HUES48 (cell line): ENCODE measurements around the gene ALB.
"Not testable (repeated sequence)": the region's sequence is repeated elsewhere in the genome, so short reads cannot be mapped to it uniquely, and the experiment has no call there.

ENCODE experiments used
- H3K27ac ChIP-seq: one replicate; pipeline ENCODE4 v1.7.0; 2013; ENCODE audit warnings: low read depth, low read length, inconsistent platforms
- H3K27me3 ChIP-seq: 2 replicates; pipeline ENCODE4 v1.6.1; 2013; ENCODE audit warnings: mild to moderate bottlenecking, low read length; ENCODE audit not compliant: control insufficient read depth, insufficient read depth
- H3K36me3 ChIP-seq: 2 replicates; pipeline ENCODE4 v1.6.1; 2013; ENCODE audit warnings: low read length; ENCODE audit not compliant: control insufficient read depth, insufficient read depth
- H3K4me1 ChIP-seq: 2 replicates; pipeline ENCODE4 v1.6.1; 2013; ENCODE audit warnings: mild to moderate bottlenecking, low read length; ENCODE audit not compliant: control insufficient read depth, insufficient read depth
- H3K4me3 ChIP-seq: 2 replicates; pipeline ENCODE4 v1.5.1; 2013; ENCODE audit warnings: mild to moderate bottlenecking, low read depth, low read length
- H3K9ac ChIP-seq: 2 replicates; pipeline ENCODE4 v1.6.1; 2013; ENCODE audit warnings: mild to moderate bottlenecking, low read depth, low read length, moderate library complexity
- H3K9me3 ChIP-seq: 2 replicates; pipeline ENCODE4 v1.6.1; 2013; ENCODE audit warnings: low read length; ENCODE audit not compliant: control insufficient read depth, insufficient read depth

The ALB gene

GRCh38 chr4:73388887-73389286 is 15.2 kb upstream of the ALB start:
- H3K27me3 ChIP-seq, result no peaks in the 10 kb centered on the region
- no peak overlapping the region for H3K27ac ChIP-seq
- no peaks in the 10 kb centered on the region for H3K36me3 ChIP-seq
- no peak overlapping the region for H3K4me3 ChIP-seq
- no peak overlapping the region for H3K9ac ChIP-seq
- H3K4me1 ChIP-seq, result no peaks in the 10 kb centered on the region
- no peaks in the 10 kb centered on the region for H3K9me3 ChIP-seq

GRCh38 chr4:73389663-73390062 is 14.4 kb upstream of the ALB start:
- not testable (repeated sequence) for H3K9ac ChIP-seq, H3K27me3 ChIP-seq, H3K4me1 ChIP-seq, H3K4me3 ChIP-seq, H3K9me3 ChIP-seq, H3K27ac ChIP-seq, H3K36me3 ChIP-seq

- no peak overlapping the region for H3K27ac ChIP-seq
- H3K4me3 ChIP-seq, result no peak overlapping the region
- H3K9me3 ChIP-seq, result no peaks in the 10 kb centered on the region
- no peaks in the 10 kb centered on the region for H3K27me3 ChIP-seq
- no peaks in the 10 kb centered on the region for H3K4me1 ChIP-seq
- no peak overlapping the region for H3K9ac ChIP-seq
- H3K36me3 ChIP-seq, result no peaks in the 10 kb centered on the region
These were observed 12.3 kb upstream of the ALB start for GRCh38 chr4:73391774-73392173.

GRCh38 chr4:73392936-73393335 is 11.2 kb upstream of the ALB start:
- Histone ChIP-seq H3K9ac (no peak overlapping the region), H3K4me3 (no peak overlapping the region), H3K36me3 (no peaks in the 10 kb centered on the region), H3K4me1 (no peaks in the 10 kb centered on the region), H3K27me3 (no peaks in the 10 kb centered on the region), H3K9me3 (no peaks in the 10 kb centered on the region), H3K27ac (no peak overlapping the region)

- Histone ChIP-seq H3K27ac (no peak overlapping the region), H3K4me1 (0 out of 2 replicates have a peak, but pooled peaks cover 5% of the 10 kb centered on the region), H3K36me3 (no peaks in the 10 kb centered on the region), H3K9me3 (no peaks in the 10 kb centered on the region), H3K27me3 (no peaks in the 10 kb centered on the region), H3K9ac (no peak overlapping the region), H3K4me3 (no peak overlapping the region)
These were observed 7.8 kb upstream of the ALB start for GRCh38 chr4:73396304-73396703.

GRCh38 chr4:73396993-73397972 is 6.8 kb upstream of the ALB start:
- Histone ChIP-seq H3K9ac (no peak overlapping the region), H3K9me3 (no peaks in the 10 kb centered on the region), H3K27ac (no peak overlapping the region), H3K4me1 (0 out of 2 replicates have a peak, but pooled peaks cover 5% of the 10 kb centered on the region), H3K36me3 (no peaks in the 10 kb centered on the region), H3K27me3 (no peaks in the 10 kb centered on the region), H3K4me3 (no peak overlapping the region)

GRCh38 chr4:73401412-73401811 is 2.7 kb upstream of the ALB start:
- Histone ChIP-seq H3K9ac (no peak overlapping the region), H3K27ac (no peak overlapping the region), H3K4me1 (0 out of 2 replicates have a peak, but pooled peaks cover 5% of the 10 kb centered on the region), H3K4me3 (no peak overlapping the region), H3K27me3 (no peaks in the 10 kb centered on the region), H3K36me3 (no peaks in the 10 kb centered on the region), H3K9me3 (no peaks in the 10 kb centered on the region)

GRCh38 chr4:73404457-73404856 is 370 bp downstream of the ALB start:
- Histone ChIP-seq H3K27ac (no peak overlapping the region), H3K36me3 (no peaks in the 10 kb centered on the region), H3K9me3 (no peaks in the 10 kb centered on the region), H3K4me3 (no peak overlapping the region), H3K9ac (no peak overlapping the region), H3K27me3 (no peaks in the 10 kb centered on the region), H3K4me1 (peaks cover 17% of the 10 kb centered on the region)

- H3K9me3 ChIP-seq, result no peaks in the 10 kb centered on the region
- no peak overlapping the region for H3K9ac ChIP-seq
- peaks cover 17% of the 10 kb centered on the region for H3K4me1 ChIP-seq
- H3K4me3 ChIP-seq, result no peak overlapping the region
- no peak overlapping the region for H3K27ac ChIP-seq
- H3K27me3 ChIP-seq, result no peaks in the 10 kb centered on the region
- no peaks in the 10 kb centered on the region for H3K36me3 ChIP-seq
These were observed 1.1 kb downstream of the ALB start for GRCh38 chr4:73405138-73405537.

GRCh38 chr4:73406548-73406875 is 2.4 kb downstream of the ALB start:
- H3K36me3 ChIP-seq, result no peaks in the 10 kb centered on the region
- peaks cover 11% of the 10 kb centered on the region for H3K4me1 ChIP-seq
- H3K9ac ChIP-seq, result no peak overlapping the region
- no peaks in the 10 kb centered on the region for H3K27me3 ChIP-seq
- no peaks in the 10 kb centered on the region for H3K9me3 ChIP-seq
- H3K27ac ChIP-seq, result no peak overlapping the region
- no peak overlapping the region for H3K4me3 ChIP-seq

- no peak overlapping the region for H3K27ac ChIP-seq
- no peak overlapping the region for H3K4me3 ChIP-seq
- peaks cover 11% of the 10 kb centered on the region for H3K4me1 ChIP-seq
- no peak overlapping the region for H3K9ac ChIP-seq
- H3K9me3 ChIP-seq, result no peaks in the 10 kb centered on the region
- no peaks in the 10 kb centered on the region for H3K27me3 ChIP-seq
- no peaks in the 10 kb centered on the region for H3K36me3 ChIP-seq
These were observed 3.2 kb downstream of the ALB start for GRCh38 chr4:73407227-73407673.
